Measurements from ENCODE around the gene KRTAP5-9.

- TF ChIP-seq POLR2A (IDR thresholded peaks at IDR 0.05): no peak
- TF ChIP-seq, protein P1, sequence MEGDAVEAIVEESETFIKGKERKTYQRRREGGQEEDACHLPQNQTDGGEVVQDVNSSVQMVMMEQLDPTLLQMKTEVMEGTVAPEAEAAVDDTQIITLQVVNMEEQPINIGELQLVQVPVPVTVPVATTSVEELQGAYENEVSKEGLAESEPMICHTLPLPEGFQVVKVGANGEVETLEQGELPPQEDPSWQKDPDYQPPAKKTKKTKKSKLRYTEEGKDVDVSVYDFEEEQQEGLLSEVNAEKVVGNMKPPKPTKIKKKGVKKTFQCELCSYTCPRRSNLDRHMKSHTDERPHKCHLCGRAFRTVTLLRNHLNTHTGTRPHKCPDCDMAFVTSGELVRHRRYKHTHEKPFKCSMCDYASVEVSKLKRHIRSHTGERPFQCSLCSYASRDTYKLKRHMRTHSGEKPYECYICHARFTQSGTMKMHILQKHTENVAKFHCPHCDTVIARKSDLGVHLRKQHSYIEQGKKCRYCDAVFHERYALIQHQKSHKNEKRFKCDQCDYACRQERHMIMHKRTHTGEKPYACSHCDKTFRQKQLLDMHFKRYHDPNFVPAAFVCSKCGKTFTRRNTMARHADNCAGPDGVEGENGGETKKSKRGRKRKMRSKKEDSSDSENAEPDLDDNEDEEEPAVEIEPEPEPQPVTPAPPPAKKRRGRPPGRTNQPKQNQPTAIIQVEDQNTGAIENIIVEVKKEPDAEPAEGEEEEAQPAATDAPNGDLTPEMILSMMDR (IDR thresholded peaks at IDR 0.05): peak; percentile 68 to 87 (median 86)
These were observed 32.1 kb downstream of the KRTAP5-9 start for GRCh38 chr11:71580057-71581003.

Measured in right lobe of liver (tissue), 4 donors.